GM12873 (cell line): ENCODE data around the gene VWA8.

Source experiments
- CTCF ChIP-seq: IDR thresholded peaks from 2 replicates; pipeline ENCODE4 v1.5.1; 2012; ENCODE audit warnings: low read depth, mild to moderate bottlenecking, moderate library complexity, low read length, control low read depth; ENCODE audit not compliant: insufficient read depth; ENCODE audit errors: missing control alignments

VWA8 gene

GRCh38 chr13:41766439-41766838, 194.5 kb downstream of the VWA8 start:
- TF ChIP-seq CTCF: no peak

GRCh38 chr13:41765813-41766212, 195.1 kb downstream of the VWA8 start:
- no peak for TF ChIP-seq CTCF

- TF ChIP-seq CTCF: no peak
Measured at GRCh38 chr13:41765020-41765419, 195.9 kb downstream of the VWA8 start.

GRCh38 chr13:41764558-41764957, 196.4 kb downstream of the VWA8 start:
- no peak for TF ChIP-seq CTCF

GRCh38 chr13:41763782-41764181, 197.1 kb downstream of the VWA8 start:
- no peak for TF ChIP-seq CTCF

- no peak for TF ChIP-seq CTCF
Measured at GRCh38 chr13:41762796-41763195, 198.1 kb downstream of the VWA8 start.

- TF ChIP-seq CTCF: no peak
Measured at GRCh38 chr13:41756198-41756880, 204.6 kb downstream of the VWA8 start.
